Measurements from ENCODE around the gene BTG2.
"Not testable (repeated sequence)": the region's sequence is repeated elsewhere in the genome, so short reads cannot be mapped to it uniquely, and the experiment has no call there.

The BTG2 gene, protein sequence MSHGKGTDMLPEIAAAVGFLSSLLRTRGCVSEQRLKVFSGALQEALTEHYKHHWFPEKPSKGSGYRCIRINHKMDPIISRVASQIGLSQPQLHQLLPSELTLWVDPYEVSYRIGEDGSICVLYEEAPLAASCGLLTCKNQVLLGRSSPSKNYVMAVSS

DNA sequence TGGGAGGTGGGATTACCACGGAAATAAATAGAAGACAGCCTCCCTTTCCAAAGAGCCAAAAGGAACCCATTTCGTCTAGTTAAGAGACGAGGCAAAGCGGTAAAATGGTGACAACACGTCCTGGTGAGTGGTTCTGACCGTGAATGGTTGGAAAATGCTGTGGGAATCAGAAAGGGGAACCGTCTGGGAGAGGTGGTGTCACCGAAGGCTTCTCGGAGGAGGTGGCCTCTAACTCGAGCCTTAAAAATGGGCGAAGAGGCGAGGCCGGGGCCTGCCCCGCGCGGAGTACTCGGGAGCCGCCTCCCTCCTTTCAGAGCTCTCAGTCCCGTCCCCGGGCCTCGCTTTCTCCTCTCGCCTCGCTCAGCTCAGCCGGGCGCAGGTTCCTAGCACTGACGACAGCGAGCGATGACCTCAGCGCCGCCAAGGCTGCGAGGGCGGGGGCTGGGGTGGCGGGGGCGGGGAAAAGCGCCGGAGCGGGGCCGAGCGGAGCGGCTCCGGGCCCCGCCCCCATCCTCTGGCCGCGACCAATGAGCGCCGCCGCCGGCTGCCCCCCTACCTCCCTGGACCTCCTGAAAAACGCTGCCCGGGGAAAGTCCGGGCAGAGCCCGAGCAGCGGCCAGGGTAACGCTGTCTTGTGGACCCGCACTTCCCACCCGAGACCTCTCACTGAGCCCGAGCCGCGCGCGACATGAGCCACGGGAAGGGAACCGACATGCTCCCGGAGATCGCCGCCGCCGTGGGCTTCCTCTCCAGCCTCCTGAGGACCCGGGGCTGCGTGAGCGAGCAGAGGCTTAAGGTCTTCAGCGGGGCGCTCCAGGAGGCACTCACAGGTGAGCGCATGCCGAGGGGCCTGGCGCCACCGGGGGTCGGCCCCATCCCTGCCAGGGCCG lies at the start of gene BTG2:
Gene BTG2, plus strand, starts transcription at position 601 of the 890 bp plus-strand sequence. Its CDS starts 88 bp downstream, at position 689.
- DNase-seq (ENCODE audit: low read depth, low spot score), result no peak

DNA sequence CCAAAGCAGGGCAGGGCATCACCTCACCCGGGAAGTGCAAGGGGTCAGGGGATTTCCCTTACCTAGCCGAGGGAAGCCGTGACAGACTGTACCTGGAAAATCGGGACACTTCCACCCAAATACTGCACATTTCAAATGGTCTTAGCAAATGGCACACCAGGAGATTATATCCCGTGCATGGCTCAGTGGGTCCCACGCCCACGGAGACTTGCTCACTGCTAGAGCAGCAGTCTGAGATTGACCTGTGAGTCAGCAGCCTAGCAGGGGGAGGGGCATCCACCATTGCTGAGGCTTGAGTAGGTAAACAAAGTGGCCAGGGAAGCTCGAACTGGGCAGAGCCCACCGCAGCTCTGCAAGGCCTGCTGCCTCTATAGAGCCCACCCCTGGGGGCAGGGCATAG lies 48.7 kb upstream of the BTG2 start:
- DNase-seq (ENCODE audit: low read depth, low spot score), result not testable (repeated sequence)

DNA sequence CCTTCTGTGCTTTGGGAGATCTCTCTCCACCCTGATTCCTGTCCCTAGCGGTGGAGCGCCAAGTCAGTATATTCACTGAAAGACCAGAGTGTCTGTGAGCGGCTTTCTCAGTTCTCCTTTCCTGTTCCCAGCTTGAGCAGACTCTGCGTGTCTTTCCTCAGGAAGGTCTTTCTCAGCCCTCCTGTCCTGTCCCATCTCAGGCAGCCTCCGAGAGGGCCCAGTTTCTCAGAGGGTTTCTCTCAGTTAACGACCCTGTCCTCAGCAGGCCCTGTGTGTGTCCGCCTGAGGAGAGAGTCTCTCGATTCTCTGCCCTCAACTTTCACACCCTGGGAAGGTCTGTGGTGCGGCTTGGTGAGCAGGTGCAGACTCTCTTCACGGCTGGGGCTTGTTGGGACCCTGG lies 41.8 kb upstream of the BTG2 start:
- no peak for DNase-seq (ENCODE audit: low read depth, low spot score)

DNA sequence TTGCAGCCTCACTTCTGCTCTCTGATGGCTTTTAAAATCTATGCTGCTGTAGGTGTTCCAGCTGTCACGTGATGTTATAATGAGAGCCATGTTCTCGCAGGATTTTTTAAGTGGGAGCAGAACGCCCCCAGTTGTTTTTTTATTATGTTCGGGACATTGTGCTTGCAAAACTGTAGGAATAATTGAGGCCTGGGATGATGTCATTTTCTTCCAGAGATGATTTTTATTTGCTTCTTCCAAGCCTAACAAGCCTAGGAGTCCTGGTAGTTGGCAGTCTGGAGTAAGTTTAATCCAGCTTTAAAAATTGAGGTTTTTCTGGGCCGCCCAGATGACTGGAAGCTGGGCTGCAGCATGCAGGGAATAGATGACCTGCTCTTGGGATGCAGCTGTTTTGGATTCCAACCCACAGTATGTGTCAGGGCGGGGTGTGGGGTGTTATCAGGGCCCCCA lies 41.2 kb upstream of the BTG2 start:
- DNase-seq (ENCODE audit: low read depth, low spot score), result no peak

DNA sequence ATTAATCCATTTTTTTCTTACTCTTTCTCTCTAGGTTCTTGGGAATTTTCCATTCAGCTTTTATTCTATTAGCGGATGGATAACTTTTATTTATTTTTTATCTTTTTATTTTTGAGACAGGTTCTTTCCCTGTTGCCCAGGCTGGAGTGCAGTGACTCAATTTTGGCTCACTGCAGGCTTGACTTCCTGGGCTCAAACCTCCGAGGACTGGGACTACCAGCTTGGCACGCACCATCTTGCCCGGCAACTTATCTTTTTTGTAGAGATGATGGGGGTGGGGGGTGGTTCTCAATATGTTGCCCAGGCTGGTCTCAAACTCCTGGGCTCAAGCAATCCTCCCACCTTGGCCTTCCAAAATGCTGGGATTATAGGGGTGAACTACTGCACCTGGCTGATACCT lies 39.8 kb upstream of the BTG2 start:
- DNase-seq (ENCODE audit: low read depth, low spot score), result no peak

DNA sequence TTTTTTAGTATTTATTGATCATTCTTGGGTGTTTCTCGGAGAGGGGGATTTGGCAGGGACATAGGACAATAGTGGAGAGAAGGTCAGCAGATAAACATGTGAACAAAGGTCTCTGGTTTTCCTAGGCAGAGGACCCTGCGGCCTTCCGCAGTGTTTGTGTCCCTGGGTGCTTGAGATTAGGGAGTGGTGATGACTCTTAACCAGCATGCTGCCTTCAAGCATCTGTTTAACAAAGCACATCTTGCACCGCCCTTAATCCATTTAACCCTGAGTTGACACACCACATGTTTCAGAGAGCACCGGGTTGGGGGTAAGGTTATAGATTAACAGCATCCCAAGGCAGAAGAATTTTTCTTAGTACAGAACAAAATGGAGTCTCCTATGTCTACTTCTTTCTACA lies 39.2 kb upstream of the BTG2 start:
- DNase-seq (ENCODE audit: low read depth, low spot score), result not testable (repeated sequence)

DNA sequence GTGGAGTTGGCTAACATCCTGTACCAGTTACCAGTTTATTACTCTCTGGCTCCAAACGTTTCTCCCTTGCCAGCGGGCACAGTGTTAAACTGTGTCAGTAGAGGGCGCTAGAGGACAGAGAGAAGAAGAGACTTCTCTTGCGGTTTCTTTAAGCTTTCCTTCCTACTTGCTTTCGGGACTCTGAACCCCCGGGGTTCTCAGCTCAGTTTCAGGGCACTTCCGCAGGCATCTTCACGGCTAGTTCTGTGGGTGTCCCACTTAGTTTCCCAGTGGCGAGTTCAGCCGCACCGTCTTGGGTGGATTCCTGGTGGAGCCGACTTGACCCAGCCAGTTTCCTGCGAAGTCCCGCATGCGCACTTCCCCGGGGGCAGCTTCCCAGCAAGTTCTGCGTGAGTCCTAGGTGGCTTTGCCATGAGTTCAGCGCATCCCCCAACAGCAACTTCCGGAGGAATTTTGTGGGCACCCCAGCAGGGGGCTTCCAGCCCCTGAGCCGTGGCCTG lies 37.9 kb upstream of the BTG2 start:
- DNase-seq (ENCODE audit: low read depth, low spot score), result peak; percentile 74

DNA sequence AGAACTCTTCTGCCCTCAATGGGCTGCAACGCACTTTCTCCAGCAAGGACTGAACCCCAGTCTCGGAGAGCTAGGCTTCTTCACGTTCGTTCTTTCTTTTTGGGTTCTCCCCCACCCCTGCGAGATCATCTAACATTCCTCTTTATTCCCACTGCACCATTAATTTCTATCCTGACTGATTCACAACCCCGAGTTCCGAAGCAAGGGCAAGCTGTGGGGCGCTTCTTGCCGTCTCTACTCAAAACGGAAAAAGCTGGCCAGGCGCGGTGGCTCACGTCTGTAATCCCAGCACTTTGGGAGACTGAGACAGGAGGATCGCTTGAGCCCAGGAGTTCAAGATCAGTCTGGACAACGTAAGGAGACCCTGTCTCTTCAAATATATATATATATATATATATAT lies 37.4 kb upstream of the BTG2 start:
- DNase-seq (ENCODE audit: low read depth, low spot score), result no peak

DNA sequence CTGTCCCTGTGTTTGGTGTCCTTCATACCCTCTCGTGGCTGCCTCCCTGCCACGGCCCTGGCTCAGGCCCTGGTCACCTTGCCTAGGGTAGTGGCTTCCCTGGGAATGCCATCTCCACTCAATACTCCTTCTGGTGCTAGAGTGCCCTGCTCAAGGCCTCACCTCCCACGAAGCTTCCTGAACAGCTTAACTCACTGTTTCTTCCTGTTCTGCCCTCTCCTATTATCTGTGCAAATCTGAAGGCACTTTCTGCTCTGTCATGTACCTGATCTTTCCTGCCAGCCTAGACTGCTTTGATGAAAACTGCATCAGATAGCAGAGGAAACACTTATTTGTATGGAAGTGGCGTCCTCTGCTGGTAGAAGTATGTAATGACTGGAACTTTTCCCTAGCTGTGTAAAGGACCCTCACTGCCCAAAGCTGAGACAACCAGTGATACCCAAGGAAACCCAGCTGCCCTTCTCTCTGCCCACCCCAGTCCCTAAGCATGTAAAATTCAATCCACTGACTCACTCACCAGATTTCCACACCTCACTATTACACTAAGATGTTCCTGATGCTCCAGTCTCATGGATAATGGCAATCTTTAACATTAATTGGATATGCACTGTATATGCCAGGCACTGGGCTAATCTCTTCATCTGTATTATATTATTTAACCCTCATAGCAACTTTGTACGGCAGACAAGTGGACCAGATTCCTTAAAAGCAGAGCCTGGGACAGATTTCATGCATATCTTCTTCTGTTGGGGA lies 36.2 kb upstream of the BTG2 start:
- no peak for DNase-seq (ENCODE audit: low read depth, low spot score)

DNA sequence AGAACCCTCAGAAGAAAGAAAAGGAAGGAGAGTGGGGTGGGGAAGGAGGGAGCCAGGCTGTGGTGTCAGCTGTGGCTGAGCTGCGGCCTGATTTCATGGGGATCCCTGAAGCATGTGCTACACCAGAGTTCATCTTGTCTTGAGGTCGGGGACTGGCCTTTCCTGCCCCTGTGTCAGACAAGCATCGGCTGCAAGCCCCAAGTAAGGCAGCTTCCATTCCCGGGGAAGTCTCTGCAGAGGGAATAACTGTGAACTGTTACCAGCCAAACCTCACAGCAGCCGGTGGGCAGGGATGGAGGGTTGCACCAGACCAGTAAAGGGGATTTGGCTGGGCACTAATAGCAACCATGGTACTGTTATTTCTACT lies 35.7 kb upstream of the BTG2 start:
- no peak for DNase-seq (ENCODE audit: low read depth, low spot score)

DNA sequence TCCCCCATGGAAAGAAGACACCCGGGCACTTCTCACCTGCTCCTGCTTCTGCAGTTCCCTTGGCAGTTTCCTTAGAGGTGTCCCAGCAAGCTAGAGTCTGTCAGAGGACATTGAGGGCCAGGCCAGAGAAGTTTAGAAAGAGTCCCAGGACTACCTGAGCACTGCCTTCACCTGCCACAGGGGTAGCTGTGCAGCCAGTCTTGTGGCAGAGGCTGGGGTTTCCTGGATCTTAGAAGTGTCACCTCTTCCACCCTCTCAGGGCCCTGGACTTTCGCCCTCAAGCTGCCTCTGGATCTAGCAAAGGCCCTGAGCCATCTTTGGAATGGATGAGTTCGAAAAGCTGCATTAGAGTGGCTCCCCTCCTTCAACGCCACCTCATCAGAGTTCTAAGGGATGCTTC lies 34.9 kb upstream of the BTG2 start:
- no peak for DNase-seq (ENCODE audit: low read depth, low spot score)

DNA sequence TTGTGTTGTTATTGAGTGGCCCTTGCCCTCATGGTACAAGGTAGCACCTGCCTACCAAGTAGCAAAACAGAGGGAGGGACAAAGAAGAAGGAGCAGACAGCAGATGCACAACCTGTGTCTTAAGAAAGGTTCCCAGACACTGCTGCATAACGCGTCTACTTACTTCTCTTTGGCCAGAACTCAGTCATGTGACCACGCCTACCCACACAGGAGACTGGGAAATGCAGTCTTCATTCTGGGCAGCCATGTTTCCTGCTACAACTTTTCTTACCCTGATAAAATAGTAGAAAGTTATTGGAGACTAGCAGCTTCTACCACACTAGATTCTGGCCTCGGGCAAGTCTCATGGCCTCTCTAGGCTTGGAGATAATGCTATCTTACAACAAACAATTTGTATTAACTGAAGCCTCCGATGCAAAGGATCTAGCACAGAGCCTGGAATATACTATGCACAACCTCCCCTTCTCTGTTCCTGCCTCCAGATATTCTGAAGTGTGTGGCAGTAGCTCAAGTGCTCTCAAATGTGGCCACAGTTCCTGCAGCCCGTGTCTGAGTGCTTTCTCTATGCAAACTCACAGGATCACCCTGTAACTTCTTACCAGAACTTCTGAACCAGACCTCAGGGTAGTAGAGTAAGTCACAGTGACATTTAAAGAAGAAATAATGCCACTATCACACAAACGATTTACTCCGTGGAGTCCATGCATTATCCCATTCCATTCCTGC lies 34.1 kb upstream of the BTG2 start:
- DNase-seq (ENCODE audit: low read depth, low spot score), result no peak

DNA sequence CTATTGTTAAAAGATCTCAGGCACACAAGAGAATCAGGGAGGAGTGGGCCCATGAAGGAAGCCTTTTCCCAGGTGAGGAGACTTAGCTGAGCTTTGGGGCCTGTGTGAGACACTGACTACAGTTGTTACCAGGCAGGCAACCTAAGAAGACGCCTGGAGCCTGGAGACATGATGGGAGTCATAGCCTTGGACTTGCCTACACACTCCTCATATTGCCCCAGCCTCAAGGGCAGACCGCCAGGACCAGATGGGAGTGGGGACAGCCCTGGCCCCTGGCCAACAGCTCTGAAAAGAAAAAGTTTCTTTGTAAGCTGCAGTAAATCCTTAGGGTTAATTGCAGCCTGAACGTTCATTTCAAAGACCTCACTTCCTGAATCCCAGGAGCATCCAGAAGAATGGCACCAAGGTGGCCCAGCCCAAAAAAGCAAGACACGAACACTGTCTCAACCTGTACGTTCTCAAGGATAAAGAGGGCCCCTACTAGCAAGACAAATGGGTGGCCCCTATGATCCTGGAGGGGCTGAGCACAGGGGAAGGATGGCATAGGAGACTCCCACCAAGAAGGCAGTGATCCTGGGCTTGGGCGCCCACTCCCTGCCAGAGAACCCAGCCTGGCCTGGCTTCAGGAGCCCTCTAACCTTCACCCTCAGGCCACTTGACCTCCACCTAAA lies 33.2 kb upstream of the BTG2 start:
- no peak for DNase-seq (ENCODE audit: low read depth, low spot score)

DNA sequence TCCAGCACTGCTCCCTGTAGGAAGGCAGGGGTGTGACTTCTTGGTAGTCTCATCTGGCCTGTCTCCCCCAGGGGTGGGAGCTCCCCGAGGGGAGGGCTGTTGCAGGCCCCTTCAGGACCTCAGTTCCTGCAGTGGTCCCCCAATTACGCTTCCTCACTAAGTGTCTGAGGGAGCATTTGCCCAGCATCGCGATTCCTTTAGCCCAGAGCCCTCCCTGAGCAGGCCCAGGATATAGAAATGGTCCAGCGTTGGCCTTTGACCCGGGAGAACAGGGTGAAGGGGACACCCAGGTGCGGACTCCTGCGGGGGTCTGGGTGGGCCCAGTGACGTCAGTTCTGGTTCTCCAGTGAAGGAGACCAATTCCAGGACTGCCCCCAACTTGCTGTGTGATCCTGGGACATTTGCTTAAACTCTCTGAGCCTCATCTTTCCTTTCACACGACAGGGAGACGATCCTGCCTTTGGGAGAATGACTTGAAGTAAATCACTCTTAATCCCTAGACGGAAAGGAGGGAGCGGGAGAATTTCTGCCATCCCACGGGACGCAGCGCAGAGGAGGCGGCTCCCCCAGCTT lies 32.6 kb upstream of the BTG2 start:
- DNase-seq (ENCODE audit: low read depth, low spot score), result no peak

DNA sequence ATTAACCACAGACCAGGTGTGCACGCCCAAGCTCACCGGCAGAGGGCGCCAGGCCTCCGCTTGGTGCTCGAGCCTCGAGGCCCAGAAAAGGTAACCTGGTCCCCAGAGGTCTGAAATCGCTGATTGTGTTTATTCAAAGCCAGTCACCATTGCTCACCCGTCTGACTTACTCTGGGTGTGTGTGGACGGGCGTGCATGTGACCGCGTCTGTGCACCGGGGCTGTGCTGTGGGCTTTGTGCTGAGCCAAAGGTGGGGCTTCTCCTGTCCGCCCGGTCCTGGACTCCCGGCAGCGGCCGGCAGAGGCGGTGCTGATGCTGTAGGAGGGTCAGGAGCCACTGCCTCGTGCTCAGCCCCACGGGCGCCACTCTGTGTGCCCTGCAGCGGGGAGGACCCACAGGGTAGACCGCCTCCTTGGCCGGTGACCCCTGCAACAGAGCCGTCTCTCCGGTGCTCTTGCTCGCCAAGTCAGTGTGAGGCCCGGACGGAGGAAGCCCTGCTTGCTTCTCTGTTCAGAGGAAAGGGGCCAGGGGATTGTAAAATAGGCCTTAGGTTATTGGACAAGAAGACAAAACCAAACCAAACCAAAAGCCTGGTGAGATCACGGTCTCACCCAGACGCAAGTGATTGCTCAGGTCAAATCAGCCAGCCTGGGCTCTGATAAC lies 32.0 kb upstream of the BTG2 start:
- DNase-seq (ENCODE audit: low read depth, low spot score), result no peak

DNA sequence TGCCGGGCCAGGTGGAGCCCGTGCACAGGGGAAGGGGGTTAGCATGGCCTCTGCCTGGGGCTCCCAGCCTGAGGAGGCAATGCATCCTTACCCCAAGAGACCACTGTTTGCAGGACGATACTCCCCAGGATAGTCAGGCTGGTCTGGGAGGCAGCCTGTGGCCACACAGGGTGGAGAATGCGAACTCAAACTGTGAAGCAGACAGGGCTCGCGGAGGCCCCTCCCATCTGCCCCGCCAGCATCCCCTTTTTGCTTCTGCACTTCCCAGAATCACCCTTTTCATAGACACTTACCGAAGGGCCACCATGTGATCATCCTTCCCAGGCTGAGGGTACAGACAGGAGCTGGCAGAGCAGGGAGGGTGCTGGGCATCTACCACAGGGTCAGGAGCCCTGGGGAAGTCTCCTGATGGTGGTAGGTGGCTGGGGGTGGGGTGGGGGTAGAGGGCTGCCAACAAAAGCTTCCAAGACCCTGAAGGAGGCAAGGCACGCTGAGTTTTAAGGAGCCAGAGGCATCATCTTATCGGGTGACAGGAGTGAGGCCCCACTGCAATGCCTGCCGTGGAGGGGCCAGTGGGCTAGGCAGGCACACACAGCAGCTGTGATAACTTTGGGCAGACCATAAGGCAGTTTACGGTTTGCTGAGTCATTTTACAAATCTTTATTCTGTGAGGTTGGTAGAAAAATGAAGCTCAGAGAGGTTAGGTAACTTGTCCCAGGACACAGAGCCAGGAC lies 31.3 kb upstream of the BTG2 start:
- no peak for DNase-seq (ENCODE audit: low read depth, low spot score)

DNA sequence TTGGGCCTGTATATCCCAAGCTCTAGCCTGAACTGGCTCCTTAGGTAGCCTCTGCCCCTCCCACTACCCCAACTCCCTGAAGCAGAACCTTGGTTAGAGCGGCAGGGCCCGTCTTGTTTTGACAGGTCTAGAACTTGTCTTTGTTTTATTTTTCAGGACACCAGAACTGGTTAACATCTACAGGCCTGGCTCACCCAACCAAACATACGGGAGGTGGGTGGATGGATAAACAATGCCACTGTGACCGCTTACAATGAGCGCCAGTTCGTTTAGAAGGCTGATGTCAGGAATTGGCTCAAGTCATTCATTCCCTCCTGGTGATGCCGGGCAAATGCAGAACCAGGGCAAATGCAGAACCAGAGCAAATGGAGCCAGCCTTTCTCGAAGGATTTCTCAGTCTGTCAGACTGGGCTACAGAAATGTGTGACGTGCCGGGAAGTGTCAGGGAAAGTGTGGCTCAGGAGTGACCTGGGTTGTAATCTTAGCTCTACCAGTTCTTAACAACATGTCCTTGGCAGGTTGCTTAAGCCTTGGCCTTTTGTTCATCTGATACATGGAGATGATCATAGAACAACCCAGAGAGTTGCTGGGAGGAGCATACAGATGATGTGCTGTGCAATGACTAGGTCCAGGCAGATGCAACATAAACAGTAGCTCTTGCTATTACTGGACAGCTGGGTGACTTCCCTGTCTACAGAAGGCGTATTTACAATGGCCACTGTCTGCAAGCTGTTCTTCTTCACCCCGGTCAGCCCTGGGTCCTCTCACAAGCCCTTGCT lies 30.5 kb upstream of the BTG2 start:
- DNase-seq (ENCODE audit: low read depth, low spot score), result no peak

DNA sequence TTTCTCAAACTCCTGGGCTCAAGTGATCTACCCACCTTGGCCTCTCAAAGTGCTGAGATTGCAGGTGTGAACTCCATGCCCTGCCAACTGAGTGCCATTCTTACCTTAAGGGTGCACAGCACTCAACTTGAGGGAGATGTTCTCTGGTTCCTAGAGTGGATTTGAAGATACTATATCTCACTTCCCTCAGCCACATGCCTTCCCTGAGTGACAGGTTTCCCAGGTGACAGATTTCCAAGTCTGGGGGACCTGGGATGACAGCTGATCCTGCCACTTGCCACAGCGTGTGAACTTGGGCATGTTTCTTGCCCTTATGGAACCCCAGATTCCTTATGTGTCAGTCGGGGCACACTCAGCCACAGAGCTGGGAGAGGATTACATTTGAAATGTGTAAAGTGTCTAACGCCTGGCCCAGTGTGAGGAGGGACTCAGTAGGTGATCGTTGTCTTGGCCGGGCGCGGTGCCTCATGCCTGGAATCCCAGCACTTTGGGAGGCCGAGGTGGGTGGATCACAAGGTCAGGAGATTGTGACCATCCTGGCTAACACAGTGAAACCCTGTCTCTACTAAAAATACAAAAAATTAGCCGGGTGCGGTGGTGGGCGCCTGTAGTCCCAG lies 29.6 kb upstream of the BTG2 start:
- DNase-seq (ENCODE audit: low read depth, low spot score), result no peak
